Adrenal gland (tissue), 5 donors: ENCODE measurements around the gene ZNF639.

Experiments used
- POLR2A ChIP-seq, 2 donors: fragments of 450-650 bp; IDR thresholded peaks; one replicate each; pipeline ENCODE4 v1.6.1; 2017; ENCODE audit warnings: antibody characterized with exemption in 2 of 2, mild to moderate bottlenecking in 2 of 2, moderate library complexity in 1 of 2
- TF ChIP-seq, protein P1 (sequence below), 6 experiments: fragments of 450-650 bp in 4 of 6; fragments of 200-600 bp in 2 of 6; sonication (generic) in 1 of 6; IDR thresholded peaks; 1 replicate in 5 of 6; 2 replicates in 1 of 6; pipeline versions ENCODE4 v1.5.1 to v1.8.0; 2016 to 2021; ENCODE audit warnings: antibody characterized with exemption in 6 of 6, mild to moderate bottlenecking in 2 of 6, moderate library complexity in 1 of 6
- donor health status: DM: no; HTN: no; CAD: no.

GRCh38 chr3:179375091-179375999 lies 52.5 kb downstream of the ZNF639 start:
- TF ChIP-seq, protein P1, sequence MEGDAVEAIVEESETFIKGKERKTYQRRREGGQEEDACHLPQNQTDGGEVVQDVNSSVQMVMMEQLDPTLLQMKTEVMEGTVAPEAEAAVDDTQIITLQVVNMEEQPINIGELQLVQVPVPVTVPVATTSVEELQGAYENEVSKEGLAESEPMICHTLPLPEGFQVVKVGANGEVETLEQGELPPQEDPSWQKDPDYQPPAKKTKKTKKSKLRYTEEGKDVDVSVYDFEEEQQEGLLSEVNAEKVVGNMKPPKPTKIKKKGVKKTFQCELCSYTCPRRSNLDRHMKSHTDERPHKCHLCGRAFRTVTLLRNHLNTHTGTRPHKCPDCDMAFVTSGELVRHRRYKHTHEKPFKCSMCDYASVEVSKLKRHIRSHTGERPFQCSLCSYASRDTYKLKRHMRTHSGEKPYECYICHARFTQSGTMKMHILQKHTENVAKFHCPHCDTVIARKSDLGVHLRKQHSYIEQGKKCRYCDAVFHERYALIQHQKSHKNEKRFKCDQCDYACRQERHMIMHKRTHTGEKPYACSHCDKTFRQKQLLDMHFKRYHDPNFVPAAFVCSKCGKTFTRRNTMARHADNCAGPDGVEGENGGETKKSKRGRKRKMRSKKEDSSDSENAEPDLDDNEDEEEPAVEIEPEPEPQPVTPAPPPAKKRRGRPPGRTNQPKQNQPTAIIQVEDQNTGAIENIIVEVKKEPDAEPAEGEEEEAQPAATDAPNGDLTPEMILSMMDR (IDR thresholded peaks at IDR 0.05) = no peak
- TF ChIP-seq POLR2A (IDR thresholded peaks at IDR 0.05) = no peak
